H1 (cell line): ENCODE measurements around the gene MOCS1. TPM values are rescaled to one million over a fixed set of nuclear protein-coding genes. Genes with fewer than 3 reads are reported as not detected.
A peak's percentile ranks its signal among the peaks of the same experiment; 100 is the strongest.

ENCODE experiments used
- CTCF ChIA-PET: fragments of 300-600 bp; sonication (Branson Sonifier 250); formaldehyde crosslinking; loops from one replicate; lab custom pipeline; 2021; ENCODE audit not compliant: partially characterized antibody; lab: Charles Lee
- POLR2A ChIA-PET: fragments of 300-600 bp; sonication (Branson Sonifier 250); formaldehyde crosslinking; loops from one replicate; lab custom pipeline; 2021; ENCODE audit warnings: inconsistent platforms; ENCODE audit not compliant: partially characterized antibody; lab: Charles Lee
- DNase-seq, 2 experiments: peaks; one replicate each; pipeline versions ENCODE4 v3.0.0 to v3.0.0-alpha.2; 2010 to 2022; ENCODE audit warnings: low spot score in 2 of 2, low read depth in 1 of 2, mixed read lengths in 1 of 2
- FAIRE-seq: peaks from 2 replicates; lab custom pipeline; 2011; peaks lifted over from hg19 to GRCh38; lab: Jason Lieb, UNC
- H2AFZ ChIP-seq: 2 replicates; pipeline ENCODE4 v1.8.1; 2012; ENCODE audit warnings: low read length, inconsistent platforms
- H2AK5ac ChIP-seq: 2 replicates; pipeline ENCODE4 v1.6.1; 2013; ENCODE audit warnings: low read depth, low read length
- H2BK120ac ChIP-seq: replicated peaks from 2 replicates; pipeline ENCODE3; 2013; ENCODE audit warnings: low read depth, low read length, inconsistent platforms
- H2BK12ac ChIP-seq: 2 replicates; pipeline ENCODE4 v1.6.1; 2013; ENCODE audit warnings: low read depth, low read length
- H2BK15ac ChIP-seq: 2 replicates; pipeline ENCODE4 v1.6.1; 2013; ENCODE audit warnings: low read length
- H2BK20ac ChIP-seq: 2 replicates; pipeline ENCODE4 v1.6.1; 2013; ENCODE audit warnings: low read length
- H2BK5ac ChIP-seq: 2 replicates; pipeline ENCODE4 v1.6.1; 2013; ENCODE audit warnings: low read depth, low read length
- H3K14ac ChIP-seq: 2 replicates; pipeline ENCODE4 v1.6.1; 2013; ENCODE audit warnings: inconsistent platforms; ENCODE audit not compliant: insufficient read length
- H3K18ac ChIP-seq: 2 replicates; pipeline ENCODE4 v1.6.1; 2013; ENCODE audit warnings: low read length; ENCODE audit errors: extremely low read depth
- H3K23ac ChIP-seq: 2 replicates; pipeline ENCODE4 v1.6.1; 2013; ENCODE audit warnings: inconsistent platforms; ENCODE audit not compliant: insufficient read length
- H3K23me2 ChIP-seq: 2 replicates; pipeline ENCODE4 v1.6.1; 2013; ENCODE audit warnings: low read depth, low read length
- H3K27ac ChIP-seq: 2 replicates; pipeline ENCODE4 v1.6.1; 2011; ENCODE audit warnings: low read depth, low read length, inconsistent platforms
- H3K27me3 ChIP-seq, 4 experiments: replicated peaks in 1 of 4; 1 replicate in 1 of 4; 2 replicates in 3 of 4; pipeline versions ENCODE4 v1.6.1 to v1.8.1; 2011 to 2013; ENCODE audit warnings: low read length in 3 of 4, mild to moderate bottlenecking in 3 of 4, inconsistent platforms in 2 of 4, mixed read lengths in 2 of 4, moderate library complexity in 1 of 4; ENCODE audit not compliant: control insufficient read depth in 3 of 4, insufficient read depth in 3 of 4; ENCODE audit errors: extremely low read depth in 1 of 4
- H3K36me3 ChIP-seq, 4 experiments: 2 replicates each; pipeline versions ENCODE4 v1.6.1 to v1.8.1; 2011 to 2013; ENCODE audit warnings: mild to moderate bottlenecking in 4 of 4, low read length in 3 of 4, moderate library complexity in 2 of 4, control low read depth in 1 of 4, inconsistent platforms in 1 of 4; ENCODE audit not compliant: insufficient read depth in 4 of 4, control insufficient read depth in 2 of 4
- H3K4ac ChIP-seq: replicated peaks from 2 replicates; pipeline ENCODE3; 2013; ENCODE audit warnings: low read length, low read depth, mixed read lengths, inconsistent platforms; ENCODE audit not compliant: insufficient read length
- H3K4me1 ChIP-seq, 4 experiments: replicated peaks in 1 of 4; 1 replicate in 1 of 4; 2 replicates in 3 of 4; pipeline versions ENCODE4 v1.6.1 to v1.8.1; 2011 to 2013; ENCODE audit warnings: low read length in 3 of 4, inconsistent platforms in 2 of 4, mixed read lengths in 1 of 4; ENCODE audit not compliant: insufficient read depth in 4 of 4, control insufficient read depth in 3 of 4
- H3K4me2 ChIP-seq, 2 experiments: 2 replicates each; pipeline versions ENCODE4 v1.6.1 to v1.8.1; 2011 to 2013; ENCODE audit warnings: low read depth in 2 of 2, low read length in 2 of 2, control low read depth in 1 of 2, inconsistent platforms in 1 of 2, mild to moderate bottlenecking in 1 of 2; ENCODE audit not compliant: insufficient read depth in 1 of 2
- H3K4me3 ChIP-seq, 4 experiments: fragments of 200-600, 300-600 bp in 1 of 4; sonication (generic), shearing (Covaris generic), sonication (Bioruptor Twin) in 1 of 4; 2 replicates each; pipeline versions ENCODE4 v1.5.1 to v1.8.1; 2011 to 2016; ENCODE audit warnings: low read length in 4 of 4, low read depth in 3 of 4, control low read depth in 2 of 4, inconsistent platforms in 2 of 4, mild to moderate bottlenecking in 2 of 4, mixed read lengths in 1 of 4, moderate library complexity in 1 of 4; ENCODE audit not compliant: insufficient read depth in 2 of 4; ENCODE audit errors: extremely low read depth in 1 of 4
- H3K56ac ChIP-seq: replicated peaks from 2 replicates; pipeline ENCODE3; 2013; ENCODE audit warnings: low read depth, mild to moderate bottlenecking, mixed read lengths, low read length, inconsistent platforms; ENCODE audit not compliant: insufficient read length
- H3K79me1 ChIP-seq: 2 replicates; pipeline ENCODE4 v1.6.1; 2013; ENCODE audit warnings: low read depth, low read length, control low read depth
- H3K79me2 ChIP-seq, 2 experiments: 2 replicates each; pipeline versions ENCODE4 v1.6.1 to v1.8.1; 2012 to 2013; ENCODE audit warnings: low read length in 2 of 2, mild to moderate bottlenecking in 2 of 2, inconsistent platforms in 1 of 2; ENCODE audit not compliant: insufficient read depth in 2 of 2, control insufficient read depth in 1 of 2
- H3K9ac ChIP-seq, 4 experiments: replicated peaks in 1 of 4; 1 replicate in 1 of 4; 2 replicates in 3 of 4; pipeline versions ENCODE4 v1.6.1 to v1.8.1; 2011 to 2013; ENCODE audit warnings: low read depth in 3 of 4, low read length in 3 of 4, control low read depth in 2 of 4, mild to moderate bottlenecking in 2 of 4, moderate library complexity in 2 of 4, inconsistent platforms in 1 of 4; ENCODE audit errors: extremely low read depth in 1 of 4
- H3K9me3 ChIP-seq, 2 experiments: 2 replicates each; pipeline versions ENCODE4 v1.6.1 to v1.8.1; 2012 to 2013; ENCODE audit warnings: mild to moderate bottlenecking in 2 of 2, moderate library complexity in 2 of 2, control low read depth in 1 of 2, inconsistent platforms in 1 of 2, low read depth in 1 of 2, low read length in 1 of 2, mixed read lengths in 1 of 2; ENCODE audit not compliant: insufficient read depth in 2 of 2
- H4K20me1 ChIP-seq, 2 experiments: replicated peaks in 1 of 2; 2 replicates each; pipeline versions ENCODE3 to v1.8.1; 2011 to 2013; ENCODE audit warnings: inconsistent platforms in 2 of 2, low read length in 2 of 2, mild to moderate bottlenecking in 1 of 2; ENCODE audit not compliant: insufficient read depth in 2 of 2, control insufficient read depth in 1 of 2
- H4K5ac ChIP-seq: 2 replicates; pipeline ENCODE4 v1.6.1; 2013; ENCODE audit warnings: low read length, low read depth, mixed read lengths, inconsistent platforms; ENCODE audit not compliant: insufficient read length
- H4K8ac ChIP-seq: 2 replicates; pipeline ENCODE4 v1.8.0; 2013; ENCODE audit warnings: mild to moderate bottlenecking, moderate library complexity, low read length, inconsistent platforms; ENCODE audit not compliant: insufficient read depth; ENCODE audit errors: extremely low read depth
- H4K91ac ChIP-seq: replicated peaks from 2 replicates; pipeline ENCODE3; 2013; ENCODE audit warnings: low read length, mixed read lengths, inconsistent platforms; ENCODE audit not compliant: insufficient read length
- CEBPB ChIP-seq: IDR thresholded peaks from 2 replicates; pipeline ENCODE4 v1.6.1; 2012; ENCODE audit warnings: low read depth, low read length
- FOSL1 ChIP-seq: IDR thresholded peaks from 2 replicates; pipeline ENCODE4 v1.6.1; 2011; ENCODE audit warnings: mild to moderate bottlenecking, low read depth, low read length, moderate library complexity; ENCODE audit not compliant: insufficient read depth
- HDAC2 ChIP-seq, 2 experiments: fragments of 300-600 bp in 1 of 2; sonication (generic) in 1 of 2; IDR thresholded peaks; 2 replicates each; pipeline ENCODE4 v1.6.1; 2011 to 2012; ENCODE audit warnings: low read depth in 2 of 2, low read length in 2 of 2, mild to moderate bottlenecking in 2 of 2, moderate library complexity in 2 of 2, borderline replicate concordance in 1 of 2, inconsistent platforms in 1 of 2
- KDM1A ChIP-seq: fragments of 200-600, 300-600 bp; sonication (generic); IDR thresholded peaks from 2 replicates; pipeline ENCODE4 v1.7.1; 2016; ENCODE audit warnings: mild to moderate bottlenecking, low read length, borderline replicate concordance
- POU5F1 ChIP-seq: IDR thresholded peaks from 2 replicates; pipeline ENCODE4 v1.6.1; 2011; ENCODE audit warnings: low read depth, mild to moderate bottlenecking, low read length, moderate library complexity
- WGBS, 2 experiments: shearing (Covaris generic) in 1 of 2; methylation state at CpG; one replicate each; pipeline versions ENCODE4 v1.1.6 to v1.1.7; 2013 to 2015; ENCODE audit warnings: low lambda C conversion rate in 2 of 2, mixed read lengths in 2 of 2, inconsistent platforms in 1 of 2, low coverage in 1 of 2, missing lambda C conversion rate in 1 of 2; ENCODE audit not compliant: insufficient replicate concordance in 2 of 2, insufficient coverage in 1 of 2, insufficient read length in 1 of 2; ENCODE audit errors: extremely low coverage in 1 of 2, missing lambda C conversion rate in 1 of 2; 5-methylcytosine and 5-hydroxymethylcytosine counted together
- polyA plus RNA-seq, 7 experiments: library from polyadenylated mRNA; depleted of rRNA in 3 of 7; stranded (reverse) in 5 of 7; unstranded in 2 of 7; fragments of >200 nt in 5 of 7; fragments of 200-250 nt in 2 of 7; gene quantifications; 1 replicate in 5 of 7; 2 replicates in 1 of 7; 4 replicates in 1 of 7; pipeline versions ENCODE4 v1.2.1 to v1.2.3, GENCODE V29; 2011 to 2013; ENCODE audit warnings: missing spikeins in 2 of 7, mixed read lengths in 2 of 7
- total RNA-seq: library from RNA; stranded (reverse); fragmentation: NEBNext Ultra II Directional; extraction: Animal tissue kit (Norgen Biotek cat#: 25700); gene quantifications from 2 replicates; pipeline ENCODE4 v1.2.1, GENCODE V29; 2021

MOCS1 gene
- total and polyA plus RNA-seq, 2 of the 8 experiments (the other 6 are each of a cell fraction or from before 2014, with no cell fraction given), result 13.4 to 19.7 TPM

DNA sequence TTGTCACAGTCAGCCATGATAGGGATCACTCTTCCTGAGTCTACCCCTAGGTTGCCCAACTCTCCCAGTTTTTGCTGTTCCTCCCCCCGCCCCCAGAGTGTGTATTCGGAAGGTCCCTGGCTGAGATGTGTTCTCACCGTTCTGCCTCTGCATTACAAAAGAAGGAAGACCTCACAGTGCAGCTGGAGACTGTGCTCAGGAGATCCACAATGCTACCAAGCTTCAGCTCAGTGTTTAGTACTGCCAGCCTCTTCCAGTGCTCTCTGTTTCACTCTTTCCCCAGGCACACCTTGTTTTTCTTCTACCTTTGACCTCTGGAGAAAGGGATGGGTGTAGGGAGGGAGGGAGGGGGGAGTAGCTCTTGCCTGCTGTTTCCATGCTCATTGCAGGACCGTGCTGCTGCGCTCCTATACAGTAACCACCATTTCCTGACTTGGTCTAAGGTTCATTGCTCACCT lies 13.4 kb upstream of the MOCS1 start:
- Histone ChIP-seq H2BK12ac (no peak overlapping the region), H3K9me3 (no peaks in the 10 kb centered on the region), H3K9ac (no peak overlapping the region), H3K4me2 (peak overlapping the region; percentile 8 to 29; a peak in 1 of 4 replicates), H3K23ac (no peak overlapping the region), H2BK20ac (no peak overlapping the region), H4K5ac (no peak overlapping the region), H3K4ac (no peak overlapping the region), H3K4me3 (no peak overlapping the region), H4K91ac (no peak overlapping the region), H3K27ac (no peak overlapping the region), H2AFZ (no peak overlapping the region), H3K14ac (no peak overlapping the region), H2BK5ac (no peak overlapping the region), H3K23me2 (no peaks in the 10 kb centered on the region), H4K8ac (no peak overlapping the region), H3K18ac (no peak overlapping the region), H2BK120ac (no peak overlapping the region), H3K27me3 (no peaks in the 10 kb centered on the region; a peak in 1 of 7 replicates), H3K79me2 (no peaks in the 10 kb centered on the region), H2BK15ac (no peak overlapping the region), H2AK5ac (no peak overlapping the region), H3K36me3 (no peaks in the 10 kb centered on the region), H3K79me1 (no peaks in the 10 kb centered on the region), H3K4me1 (peaks cover 5 to 18% (median 9%) of the 10 kb centered on the region in 4 experiments), H4K20me1 (no peaks in the 10 kb centered on the region), H3K56ac (no peak overlapping the region)
- ChIA-PET CTCF (interaction anchor here (0.9 to 1.6 kb wide), 3 partner anchors 17 to 361 kb away, joined by 3 to 4 read pairs (median 4); no protein-coding TSS in a partner anchor), POLR2A (interaction anchor here (1.4 kb wide), 1 partner anchor 15 kb away, joined by 4 read pairs; no protein-coding TSS in a partner anchor)
- TF ChIP-seq FOSL1 (no peak), HDAC2 (IDR thresholded peaks at IDR 0.05; ENCODE audit: borderline replicate concordance in 1 of 2, low read depth in 2 of 2, low read length in 2 of 2) (no peak), POU5F1 (0 out of 2 replicates have a peak, but pooled peaks have one; percentile 27), KDM1A (no peak), CEBPB (peak; percentile 58; the same call in 1 of the 2 replicates)
- WGBS, 2 experiments, result 44% methylated on average over 5 of the region's 5 CpGs; no CpG with 5 or more reads in 1 of the 2 experiments
- DNase-seq (no peak), FAIRE-seq (no peak)
